GM18907 (cell line): Measurements from ENCODE around the gene OLFML3.

Experiments used
- ATAC-seq: cut with Tn5 transposase; IDR thresholded peaks from one replicate; pipeline ENCODE4 v1.9.1; 2021; ENCODE audit warnings: mild to moderate bottlenecking, moderate library complexity; ENCODE audit not compliant: unreplicated experiment

Gene OLFML3

DNA sequence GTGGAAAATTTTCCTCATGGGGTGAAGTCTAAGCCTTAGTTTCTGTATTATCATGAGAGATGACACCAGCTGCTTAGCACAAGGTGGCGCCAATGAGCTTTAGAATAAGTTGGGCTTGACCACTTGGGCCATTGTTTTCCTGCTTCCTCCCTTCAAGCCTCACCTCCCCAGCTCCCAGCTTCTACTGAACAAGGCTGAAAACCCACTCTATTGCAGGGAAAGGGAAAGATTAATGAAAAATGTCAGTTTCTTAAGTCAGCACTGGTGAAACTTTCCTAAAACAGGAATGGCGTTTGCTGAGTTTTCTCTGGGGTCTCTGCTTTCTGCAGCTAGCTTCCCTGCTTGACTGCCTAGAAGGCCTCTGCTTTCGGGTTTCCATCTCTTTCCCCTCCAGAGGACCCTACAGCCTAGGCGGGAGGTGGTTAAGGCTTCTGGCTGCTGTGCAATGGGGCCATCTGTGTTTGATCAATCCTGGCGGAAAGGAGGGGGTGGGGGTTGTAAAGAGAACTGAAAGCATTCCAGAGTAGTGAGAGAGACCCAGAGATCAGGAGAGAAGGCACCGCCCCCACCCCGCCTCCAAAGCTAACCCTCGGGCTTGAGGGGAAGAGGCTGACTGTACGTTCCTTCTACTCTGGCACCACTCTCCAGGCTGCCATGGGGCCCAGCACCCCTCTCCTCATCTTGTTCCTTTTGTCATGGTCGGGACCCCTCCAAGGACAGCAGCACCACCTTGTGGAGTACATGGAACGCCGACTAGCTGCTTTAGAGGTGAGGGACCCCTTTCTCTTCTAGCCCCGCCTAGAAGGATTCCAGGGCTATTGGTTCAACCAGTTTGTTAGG, at the start of gene OLFML3:
Gene OLFML3 (plus strand): TSS at position 612 of the 840 bp plus-strand sequence. CDS start 43 bp downstream, at position 655.
- ATAC-seq: peak; percentile 45

DNA sequence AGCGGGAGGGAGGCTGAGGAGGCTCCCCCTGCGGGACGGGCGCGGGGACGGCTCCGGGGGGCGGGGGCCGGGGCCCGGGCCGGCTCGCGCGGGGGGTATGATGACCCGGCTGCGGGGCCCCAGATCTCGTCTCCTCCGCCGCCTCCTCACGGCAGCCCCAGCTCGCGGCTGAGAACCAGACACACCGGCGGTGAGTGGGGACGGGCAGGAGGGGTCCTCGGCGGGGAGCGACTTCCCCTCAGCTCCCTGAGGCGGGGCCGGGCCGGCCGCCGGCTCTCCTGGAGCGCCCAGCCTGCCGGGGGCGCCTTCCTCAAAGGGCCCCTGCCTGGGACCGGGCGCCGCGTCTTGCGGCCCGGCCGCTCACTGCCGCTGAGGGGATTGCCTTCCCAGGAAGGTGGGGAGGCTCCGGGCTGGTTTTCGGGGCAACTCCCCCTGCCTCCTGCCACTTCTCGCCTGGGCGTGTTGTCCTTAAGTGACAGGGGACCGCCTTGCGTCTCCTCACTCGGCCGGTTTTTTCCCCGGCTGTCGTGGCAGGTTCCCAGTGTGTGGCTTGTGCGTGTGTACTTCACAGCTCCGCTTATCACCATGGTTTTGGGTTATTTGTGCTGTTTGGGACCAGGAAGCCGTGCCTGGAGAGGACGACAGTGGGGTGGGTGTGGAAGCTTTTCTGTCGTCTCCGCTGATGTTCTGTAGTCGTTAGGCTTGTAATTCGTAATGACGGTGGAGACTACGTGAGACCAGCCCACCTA, 49.4 kb upstream of the OLFML3 start:
- ATAC-seq: peak; percentile 39

- ATAC-seq: peak; percentile 27
Observed at GRCh38 chr1:113930499-113931161, 48.6 kb upstream of the OLFML3 start.

DNA sequence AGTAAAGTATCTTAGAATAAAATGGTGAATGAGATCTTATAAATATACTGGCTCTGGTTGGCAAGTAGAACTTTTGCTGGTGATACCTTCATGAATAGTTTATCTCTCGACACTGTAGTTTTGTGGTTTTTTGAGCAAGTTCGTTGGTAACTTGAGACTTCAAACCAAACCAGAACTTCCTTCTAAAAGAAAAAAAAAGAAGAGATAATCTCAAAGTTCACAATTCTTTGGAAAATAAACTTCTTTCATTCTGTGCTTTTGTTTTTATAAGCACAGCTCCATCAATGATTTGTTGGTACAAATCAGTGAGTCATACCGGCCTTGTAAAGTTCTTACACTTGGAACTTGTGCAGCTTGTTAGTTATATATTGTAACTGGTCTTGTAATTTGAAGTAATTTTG, 47.8 kb upstream of the OLFML3 start:
- ATAC-seq: no peak

GRCh38 chr1:113934006-113934405, 45.3 kb upstream of the OLFML3 start:
- no peak for ATAC-seq

DNA sequence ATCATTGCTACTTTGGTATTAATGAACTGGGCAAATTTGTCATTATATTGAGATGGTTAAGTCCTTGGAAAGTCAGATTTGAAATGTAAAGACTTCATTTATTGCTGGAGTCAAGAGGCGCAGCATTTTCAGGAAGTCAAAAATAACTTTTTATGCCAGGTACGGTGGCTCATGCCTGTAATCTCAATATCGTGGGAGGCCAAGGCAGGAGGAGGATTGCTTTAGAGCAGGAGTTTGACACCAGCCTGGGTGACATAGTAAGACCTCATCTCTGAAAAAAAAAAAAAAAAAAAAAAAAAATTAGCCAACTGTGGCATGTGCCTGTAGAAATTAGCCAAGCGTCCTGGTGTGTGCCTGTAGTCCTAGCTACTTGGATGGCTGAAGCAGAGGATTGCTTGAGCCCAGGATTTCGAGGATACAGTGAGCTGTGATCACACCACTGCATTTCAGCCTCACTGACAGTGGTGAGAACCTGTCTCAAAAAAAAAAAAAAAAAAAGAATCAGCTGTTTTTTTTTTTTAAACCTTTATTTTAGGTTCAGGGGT, 44.7 kb upstream of the OLFML3 start:
- ATAC-seq: no peak

- no peak for ATAC-seq
Observed at GRCh38 chr1:113935176-113935575, 44.1 kb upstream of the OLFML3 start.

DNA sequence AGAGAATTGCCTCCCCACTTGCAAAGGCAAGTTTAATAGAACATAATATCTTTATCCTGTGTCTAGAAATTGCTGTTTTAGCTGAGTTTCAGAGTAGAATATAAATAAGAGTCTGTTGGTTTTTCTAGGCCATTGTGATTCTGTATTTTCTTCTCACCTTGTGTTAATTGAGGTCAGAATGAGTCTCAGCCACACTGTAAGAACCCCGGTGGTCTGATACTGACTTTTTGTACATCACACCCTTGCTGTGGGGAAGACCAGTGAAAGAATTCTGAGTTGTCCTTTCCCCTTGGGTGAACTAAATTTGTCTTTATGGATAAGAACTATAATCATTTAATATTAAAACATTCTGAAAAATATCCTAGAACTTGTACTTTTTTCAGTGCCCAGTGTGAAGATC, 43.3 kb upstream of the OLFML3 start:
- ATAC-seq: no peak

- ATAC-seq: no peak
Observed at GRCh38 chr1:113937146-113937545, 42.1 kb upstream of the OLFML3 start.

GRCh38 chr1:113938192-113938591, 41.1 kb upstream of the OLFML3 start:
- ATAC-seq: no peak

- peak; percentile 75 for ATAC-seq
Observed at GRCh38 chr1:113940365-113941244, 38.7 kb upstream of the OLFML3 start.

GRCh38 chr1:113941245-113941559, 38.1 kb upstream of the OLFML3 start:
- ATAC-seq: peak; percentile 8

- ATAC-seq: no peak
Observed at GRCh38 chr1:113942527-113942926, 36.7 kb upstream of the OLFML3 start.

DNA sequence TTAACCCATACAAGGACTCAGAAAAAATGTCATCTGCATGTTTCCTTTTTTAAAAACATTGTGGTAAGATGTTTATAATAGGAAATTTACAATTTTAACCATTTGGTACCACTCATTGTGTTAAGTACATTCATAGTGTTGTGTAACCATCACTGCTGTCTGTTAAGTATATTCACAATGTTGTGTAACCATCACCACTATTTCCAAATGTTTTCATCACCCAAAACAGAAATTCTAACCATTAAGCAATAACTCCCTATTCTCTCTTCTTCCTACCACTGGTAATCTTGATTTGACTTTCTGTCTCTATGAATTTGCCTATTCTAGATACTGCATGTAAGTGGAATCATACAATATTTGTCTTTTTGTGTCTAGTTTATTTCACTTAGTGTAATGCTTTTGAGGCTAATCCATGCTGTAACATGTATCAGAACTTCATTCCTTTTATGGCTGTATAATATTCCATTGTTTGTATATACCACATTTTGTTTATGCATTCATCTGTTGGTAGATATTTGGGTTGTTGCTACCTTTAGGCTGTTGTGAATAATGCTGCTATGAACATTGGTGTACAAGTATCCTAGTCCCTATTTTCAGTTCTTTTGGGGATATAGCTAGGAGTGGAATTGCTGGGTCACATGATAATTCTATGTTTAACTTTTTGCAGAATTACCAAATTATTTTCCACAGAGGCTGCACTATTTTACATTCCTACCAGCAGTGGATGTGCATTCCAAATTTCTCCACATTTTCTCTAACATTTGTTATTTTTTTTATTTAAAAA, 36.1 kb upstream of the OLFML3 start:
- no peak for ATAC-seq

DNA sequence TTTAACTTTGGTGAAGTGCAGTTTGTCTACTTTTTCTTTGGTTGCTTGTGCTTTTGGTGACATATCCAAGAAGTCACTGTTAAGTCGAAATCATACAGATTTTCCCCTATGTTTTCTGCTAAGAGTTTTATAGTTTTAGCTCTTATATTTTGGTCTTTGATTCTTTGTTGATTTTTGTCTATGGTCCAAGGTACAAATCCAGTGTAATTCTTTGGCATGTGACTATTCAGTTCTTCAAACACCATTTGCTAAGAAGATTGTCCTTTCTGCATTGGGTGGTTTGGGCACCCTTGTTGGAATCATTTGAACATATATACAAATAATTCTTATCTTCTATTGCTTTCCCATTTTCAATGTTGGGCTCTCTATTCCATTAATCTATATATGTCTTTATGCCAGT, 33.9 kb upstream of the OLFML3 start:
- no peak for ATAC-seq

DNA sequence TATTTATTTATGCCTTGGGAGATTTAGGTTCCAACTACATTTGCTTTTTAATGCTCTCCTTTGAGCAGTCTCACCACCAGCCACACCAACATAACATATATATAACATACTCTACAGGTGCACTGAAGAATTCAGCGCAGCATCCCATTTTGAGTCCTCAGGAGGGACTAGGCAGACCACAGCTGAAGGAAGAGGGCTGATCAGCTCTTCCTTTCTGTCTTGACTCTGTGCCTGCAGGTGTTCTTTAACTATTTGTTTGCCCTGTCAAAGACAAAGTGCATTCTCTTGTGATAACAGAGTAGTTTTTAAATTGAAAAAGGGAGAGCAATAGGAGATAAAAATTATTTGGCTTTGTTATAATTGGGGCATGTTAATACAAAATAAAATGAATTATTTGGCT, 33.2 kb upstream of the OLFML3 start:
- no peak for ATAC-seq

- no peak for ATAC-seq
Observed at GRCh38 chr1:113946678-113947387, 32.4 kb upstream of the OLFML3 start.

- ATAC-seq: no peak
Observed at GRCh38 chr1:113947388-113948107, 31.7 kb upstream of the OLFML3 start.
